ENCODE data around the gene SYMPK.

GRCh38 chr19:45883881-45884681, 21.1 kb upstream of the SYMPK start:
- no peak for TF ChIP-seq CTCF (conservative IDR thresholded peaks at IDR 0.05; ENCODE audit: low read depth, low read length)
- TF ChIP-seq EZH2 (IDR thresholded peaks at IDR 0.05; ENCODE audit: borderline replicate concordance, low read depth, low read length, poor library complexity, severe bottlenecking) = no peak

Data from A673 (cell line).